HL-60 (cell line): ENCODE data around the gene MSI2.

ENCODE experiments used
- DNase-seq, 2 experiments: peaks; one replicate each; pipeline ENCODE4 v3.0.0-alpha.2; 2010 to 2020; ENCODE audit warnings: low read depth in 1 of 2, low spot score in 1 of 2
- H3K27ac ChIP-seq: fragments of 250-450 bp; sonication (Bioruptor Pico); replicated peaks from 2 replicates; pipeline ENCODE4 v1.5.1; 2020; ENCODE audit warnings: mild to moderate bottlenecking, moderate library complexity
- H3K27me3 ChIP-seq: fragments of 250-450 bp; sonication (Bioruptor Pico); 2 replicates; pipeline ENCODE4 v1.5.1; 2021; ENCODE audit warnings: mild to moderate bottlenecking, moderate library complexity; ENCODE audit not compliant: insufficient read depth, poor library complexity, severe bottlenecking
- H3K4me3 ChIP-seq: replicated peaks from 2 replicates; pipeline ENCODE4 v1.5.1; 2011; ENCODE audit warnings: mild to moderate bottlenecking, control low read depth, low read length; ENCODE audit not compliant: insufficient read depth
- GABPA ChIP-seq: IDR thresholded peaks from 2 replicates; pipeline ENCODE4 v1.6.1; 2012; ENCODE audit warnings: low read depth
- POLR2AphosphoS5 ChIP-seq: IDR thresholded peaks from 2 replicates; pipeline ENCODE4 v1.6.1; 2012; ENCODE audit warnings: low read depth
- SPI1 ChIP-seq: IDR thresholded peaks from 2 replicates; pipeline ENCODE4 v1.6.1; 2012; ENCODE audit warnings: low read depth, mild to moderate bottlenecking, borderline replicate concordance
- TF ChIP-seq, protein P1 (sequence below): IDR thresholded peaks from 2 replicates; pipeline ENCODE4 v1.6.1; 2012; ENCODE audit warnings: low read depth; ENCODE audit not compliant: insufficient replicate concordance
- TF ChIP-seq, protein P2 (sequence below): IDR thresholded peaks from one replicate; pipeline ENCODE4 v1.5.1; 2011; ENCODE audit warnings: low read length, control low read depth, inconsistent platforms; ENCODE audit not compliant: insufficient read depth

MSI2 gene

DNA sequence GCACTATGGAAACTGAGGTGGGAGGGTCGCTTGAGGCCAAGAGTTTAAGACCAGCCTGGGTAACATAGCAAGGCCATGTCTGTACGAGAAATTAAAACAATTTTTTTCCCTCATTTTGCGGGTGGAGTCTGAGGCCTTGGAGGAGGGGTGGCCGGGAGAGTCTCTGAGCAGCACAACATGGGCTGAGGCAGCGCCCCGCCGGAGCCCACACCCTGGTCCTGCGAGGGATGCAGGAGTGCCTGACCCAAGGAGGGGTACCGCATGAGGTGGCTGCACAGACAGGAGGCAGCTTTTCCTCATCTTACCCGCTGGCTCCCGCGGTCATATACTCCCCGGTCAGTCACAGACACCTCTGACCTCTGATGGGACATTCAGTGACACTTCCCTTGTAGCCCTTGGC is 67.7 kb downstream of the MSI2 start:
- H3K4me3 ChIP-seq = no peak overlapping the region
- no peak for DNase-seq
- no peaks in the 10 kb centered on the region for H3K27me3 ChIP-seq
- no peak for TF ChIP-seq GABPA
- H3K27ac ChIP-seq = no peak overlapping the region

DNA sequence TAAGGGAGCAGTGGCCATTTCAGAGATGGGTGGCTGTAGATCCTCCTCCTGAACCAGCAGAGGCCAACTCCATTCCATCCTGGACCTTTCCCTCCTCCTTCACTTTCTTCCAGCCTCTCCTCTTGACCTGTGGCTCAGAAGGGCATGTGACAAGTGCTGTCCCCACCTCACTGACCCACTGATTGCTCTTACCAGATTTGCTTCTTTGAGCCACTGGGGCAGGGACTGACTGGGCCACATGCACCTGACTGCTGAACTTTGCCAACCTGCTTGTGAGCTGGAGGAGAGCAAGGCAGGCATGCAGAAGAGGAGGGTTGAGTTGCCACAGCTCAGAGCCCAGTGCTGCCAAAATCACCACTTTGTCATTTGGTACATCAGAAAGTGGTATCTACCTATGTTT is 68.3 kb downstream of the MSI2 start:
- H3K27ac ChIP-seq = no peak overlapping the region
- TF ChIP-seq, protein P1, sequence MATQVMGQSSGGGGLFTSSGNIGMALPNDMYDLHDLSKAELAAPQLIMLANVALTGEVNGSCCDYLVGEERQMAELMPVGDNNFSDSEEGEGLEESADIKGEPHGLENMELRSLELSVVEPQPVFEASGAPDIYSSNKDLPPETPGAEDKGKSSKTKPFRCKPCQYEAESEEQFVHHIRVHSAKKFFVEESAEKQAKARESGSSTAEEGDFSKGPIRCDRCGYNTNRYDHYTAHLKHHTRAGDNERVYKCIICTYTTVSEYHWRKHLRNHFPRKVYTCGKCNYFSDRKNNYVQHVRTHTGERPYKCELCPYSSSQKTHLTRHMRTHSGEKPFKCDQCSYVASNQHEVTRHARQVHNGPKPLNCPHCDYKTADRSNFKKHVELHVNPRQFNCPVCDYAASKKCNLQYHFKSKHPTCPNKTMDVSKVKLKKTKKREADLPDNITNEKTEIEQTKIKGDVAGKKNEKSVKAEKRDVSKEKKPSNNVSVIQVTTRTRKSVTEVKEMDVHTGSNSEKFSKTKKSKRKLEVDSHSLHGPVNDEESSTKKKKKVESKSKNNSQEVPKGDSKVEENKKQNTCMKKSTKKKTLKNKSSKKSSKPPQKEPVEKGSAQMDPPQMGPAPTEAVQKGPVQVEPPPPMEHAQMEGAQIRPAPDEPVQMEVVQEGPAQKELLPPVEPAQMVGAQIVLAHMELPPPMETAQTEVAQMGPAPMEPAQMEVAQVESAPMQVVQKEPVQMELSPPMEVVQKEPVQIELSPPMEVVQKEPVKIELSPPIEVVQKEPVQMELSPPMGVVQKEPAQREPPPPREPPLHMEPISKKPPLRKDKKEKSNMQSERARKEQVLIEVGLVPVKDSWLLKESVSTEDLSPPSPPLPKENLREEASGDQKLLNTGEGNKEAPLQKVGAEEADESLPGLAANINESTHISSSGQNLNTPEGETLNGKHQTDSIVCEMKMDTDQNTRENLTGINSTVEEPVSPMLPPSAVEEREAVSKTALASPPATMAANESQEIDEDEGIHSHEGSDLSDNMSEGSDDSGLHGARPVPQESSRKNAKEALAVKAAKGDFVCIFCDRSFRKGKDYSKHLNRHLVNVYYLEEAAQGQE = no peak
- TF ChIP-seq, protein P2, sequence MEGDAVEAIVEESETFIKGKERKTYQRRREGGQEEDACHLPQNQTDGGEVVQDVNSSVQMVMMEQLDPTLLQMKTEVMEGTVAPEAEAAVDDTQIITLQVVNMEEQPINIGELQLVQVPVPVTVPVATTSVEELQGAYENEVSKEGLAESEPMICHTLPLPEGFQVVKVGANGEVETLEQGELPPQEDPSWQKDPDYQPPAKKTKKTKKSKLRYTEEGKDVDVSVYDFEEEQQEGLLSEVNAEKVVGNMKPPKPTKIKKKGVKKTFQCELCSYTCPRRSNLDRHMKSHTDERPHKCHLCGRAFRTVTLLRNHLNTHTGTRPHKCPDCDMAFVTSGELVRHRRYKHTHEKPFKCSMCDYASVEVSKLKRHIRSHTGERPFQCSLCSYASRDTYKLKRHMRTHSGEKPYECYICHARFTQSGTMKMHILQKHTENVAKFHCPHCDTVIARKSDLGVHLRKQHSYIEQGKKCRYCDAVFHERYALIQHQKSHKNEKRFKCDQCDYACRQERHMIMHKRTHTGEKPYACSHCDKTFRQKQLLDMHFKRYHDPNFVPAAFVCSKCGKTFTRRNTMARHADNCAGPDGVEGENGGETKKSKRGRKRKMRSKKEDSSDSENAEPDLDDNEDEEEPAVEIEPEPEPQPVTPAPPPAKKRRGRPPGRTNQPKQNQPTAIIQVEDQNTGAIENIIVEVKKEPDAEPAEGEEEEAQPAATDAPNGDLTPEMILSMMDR = no peak
- TF ChIP-seq SPI1 = no peak
- TF ChIP-seq GABPA = no peak
- TF ChIP-seq POLR2AphosphoS5 = no peak
- H3K27me3 ChIP-seq = no peaks in the 10 kb centered on the region
- no peak overlapping the region for H3K4me3 ChIP-seq
- DNase-seq = no peak

DNA sequence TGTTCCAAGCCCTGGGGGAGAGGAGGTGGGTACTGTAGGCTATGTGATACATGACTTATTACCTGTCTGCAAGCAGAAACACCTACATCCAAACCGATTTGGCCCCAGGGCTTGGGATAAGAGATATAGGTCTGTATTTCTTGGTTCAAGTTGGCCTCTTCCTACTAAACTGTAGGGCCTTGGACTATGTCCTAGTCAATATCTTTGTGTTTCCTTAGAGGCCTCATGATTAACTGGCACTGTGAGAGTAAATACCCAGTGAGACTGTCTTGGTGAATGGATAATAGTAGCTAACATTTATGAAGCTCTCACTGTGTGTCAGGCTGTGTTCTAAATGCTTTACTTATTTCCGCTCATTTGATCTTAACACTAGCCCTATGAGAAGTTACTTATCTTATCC is 70.0 kb downstream of the MSI2 start:
- Histone ChIP-seq H3K27ac (no peak overlapping the region), H3K27me3 (no peaks in the 10 kb centered on the region), H3K4me3 (no peak overlapping the region)
- TF ChIP-seq GABPA (no peak), POLR2AphosphoS5 (no peak), SPI1 (no peak)
- TF ChIP-seq, protein P2 = no peak
- TF ChIP-seq, protein P1 = no peak
- DNase-seq = no peak

DNA sequence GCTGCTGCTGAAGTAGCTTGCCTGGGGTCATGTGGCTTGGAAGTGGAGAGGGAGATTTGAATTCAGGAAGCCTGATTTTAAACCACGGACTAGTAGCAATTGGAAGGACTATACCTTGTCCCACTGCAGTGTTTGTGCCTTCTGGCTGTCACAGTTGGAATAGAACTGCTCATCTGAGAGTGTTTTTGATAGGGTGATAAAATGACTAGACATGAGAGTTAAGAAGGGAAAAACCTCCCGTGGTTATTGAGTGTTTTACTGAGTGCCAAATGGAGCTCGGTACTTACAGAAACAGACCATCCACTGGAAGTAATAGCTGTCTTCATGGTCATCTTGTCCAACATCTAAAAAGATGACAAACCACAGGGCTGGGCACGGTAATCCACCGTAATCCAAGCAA is 70.4 kb downstream of the MSI2 start:
- Histone ChIP-seq H3K27me3 (no peaks in the 10 kb centered on the region), H3K27ac (no peak overlapping the region), H3K4me3 (no peak overlapping the region)
- TF ChIP-seq POLR2AphosphoS5 = no peak
- TF ChIP-seq GABPA = no peak
- TF ChIP-seq, protein P2 = no peak
- no peak for TF ChIP-seq SPI1
- TF ChIP-seq, protein P1 = no peak
- DNase-seq = no peak
